ENCODE data around the gene SSX5.
"Not testable (repeated sequence)": the region's sequence is repeated elsewhere in the genome, so short reads cannot be mapped to it uniquely, and the experiment has no call there.

The SSX5 gene

GRCh38 chrX:48153769-48154168 is 42.8 kb downstream of the SSX5 start:
- H3K9me3 ChIP-seq (ENCODE audit: control insufficient read depth in 2 of 2, low read length in 2 of 2): no peaks in the 10 kb centered on the region
- no peaks in the 10 kb centered on the region for H3K36me3 ChIP-seq (ENCODE audit: control insufficient read depth in 2 of 2, insufficient read depth in 2 of 2, low read length in 2 of 2)
- H3K4me3 ChIP-seq (ENCODE audit: low read length in 2 of 2): no peak overlapping the region
- no peak overlapping the region for H3K27ac ChIP-seq (ENCODE audit: low read depth in 2 of 2, low read length in 2 of 2)
- H3K27me3 ChIP-seq (ENCODE audit: control insufficient read depth in 2 of 2, insufficient read depth in 2 of 2, low read length in 2 of 2): no peaks in the 10 kb centered on the region
- H3K4me1 ChIP-seq (ENCODE audit: control insufficient read depth in 2 of 2, insufficient read depth in 2 of 2, low read length in 2 of 2): no peaks in the 10 kb centered on the region
- H3K9ac ChIP-seq (ENCODE audit: low read depth in 1 of 2, low read length in 2 of 2): no peak overlapping the region

- H3K4me1 ChIP-seq (ENCODE audit: control insufficient read depth in 2 of 2, insufficient read depth in 2 of 2, low read length in 2 of 2); H3K9me3 ChIP-seq (ENCODE audit: control insufficient read depth in 2 of 2, low read length in 2 of 2); H3K36me3 ChIP-seq (ENCODE audit: control insufficient read depth in 2 of 2, insufficient read depth in 2 of 2, low read length in 2 of 2); H3K27ac ChIP-seq (ENCODE audit: low read depth in 2 of 2, low read length in 2 of 2); H3K9ac ChIP-seq (ENCODE audit: low read depth in 1 of 2, low read length in 2 of 2); H3K4me3 ChIP-seq (ENCODE audit: low read length in 2 of 2); H3K27me3 ChIP-seq (ENCODE audit: control insufficient read depth in 2 of 2, insufficient read depth in 2 of 2, low read length in 2 of 2): not testable (repeated sequence)
Measured at GRCh38 chrX:48142697-48143096, 53.9 kb downstream of the SSX5 start.

GRCh38 chrX:48141810-48142508 is 54.6 kb downstream of the SSX5 start:
- not testable (repeated sequence) for H3K4me1 ChIP-seq (ENCODE audit: control insufficient read depth in 2 of 2, insufficient read depth in 2 of 2, low read length in 2 of 2); H3K27me3 ChIP-seq (ENCODE audit: control insufficient read depth in 2 of 2, insufficient read depth in 2 of 2, low read length in 2 of 2); H3K9me3 ChIP-seq (ENCODE audit: control insufficient read depth in 2 of 2, low read length in 2 of 2); H3K4me3 ChIP-seq (ENCODE audit: low read length in 2 of 2); H3K36me3 ChIP-seq (ENCODE audit: control insufficient read depth in 2 of 2, insufficient read depth in 2 of 2, low read length in 2 of 2); H3K9ac ChIP-seq (ENCODE audit: low read depth in 1 of 2, low read length in 2 of 2); H3K27ac ChIP-seq (ENCODE audit: low read depth in 2 of 2, low read length in 2 of 2)

- H3K9ac ChIP-seq (ENCODE audit: low read depth in 1 of 2, low read length in 2 of 2); H3K4me1 ChIP-seq (ENCODE audit: control insufficient read depth in 2 of 2, insufficient read depth in 2 of 2, low read length in 2 of 2); H3K4me3 ChIP-seq (ENCODE audit: low read length in 2 of 2); H3K36me3 ChIP-seq (ENCODE audit: control insufficient read depth in 2 of 2, insufficient read depth in 2 of 2, low read length in 2 of 2); H3K9me3 ChIP-seq (ENCODE audit: control insufficient read depth in 2 of 2, low read length in 2 of 2); H3K27me3 ChIP-seq (ENCODE audit: control insufficient read depth in 2 of 2, insufficient read depth in 2 of 2, low read length in 2 of 2); H3K27ac ChIP-seq (ENCODE audit: low read depth in 2 of 2, low read length in 2 of 2): not testable (repeated sequence)
Measured at GRCh38 chrX:48139076-48139475, 57.5 kb downstream of the SSX5 start.

All from mucosa of rectum (tissue), 2 donors.